ENCODE data around the gene JPT1. TPM values are rescaled to one million over a fixed set of nuclear protein-coding genes. Genes with fewer than 3 reads are reported as not detected.

The JPT1 gene
- total and polyA plus RNA-seq, 2 experiments from 2014 or later: 136 to 209 TPM

GRCh38 chr17:75103601-75104554 lies 50.4 kb downstream of the JPT1 start:
- Histone ChIP-seq H3K36me3 (peaks cover 3% of the 10 kb centered on the region), H3K9me3 (ENCODE audit: low read depth) (no peaks in the 10 kb centered on the region), H3K27ac (peak overlapping the region; percentile 72), H3K27me3 (no peaks in the 10 kb centered on the region), H3K4me3 (no peak overlapping the region), H3K4me1 (ENCODE audit: low read depth) (peaks cover 7% of the 10 kb centered on the region)
- TF ChIP-seq CTCF (IDR thresholded peaks at IDR 0.05; ENCODE audit: low read depth, low read length): no peak
- DNase-seq (ENCODE audit: low read depth in 1 of 2, low spot score in 1 of 2): no peak

GRCh38 chr17:75102385-75102821 lies 51.9 kb downstream of the JPT1 start:
- no peaks in the 10 kb centered on the region for H3K27me3 ChIP-seq
- peaks cover 3% of the 10 kb centered on the region for H3K36me3 ChIP-seq
- no peak overlapping the region for H3K4me3 ChIP-seq
- DNase-seq (ENCODE audit: low read depth in 1 of 2, low spot score in 1 of 2): no peak
- no peak overlapping the region for H3K27ac ChIP-seq
- H3K9me3 ChIP-seq (ENCODE audit: low read depth): no peaks in the 10 kb centered on the region
- peaks cover 7% of the 10 kb centered on the region for H3K4me1 ChIP-seq (ENCODE audit: low read depth)
- TF ChIP-seq CTCF (IDR thresholded peaks at IDR 0.05; ENCODE audit: low read depth, low read length): no peak

GRCh38 chr17:75099881-75100595 lies 54.3 kb downstream of the JPT1 start:
- H3K9me3 ChIP-seq (ENCODE audit: low read depth): no peaks in the 10 kb centered on the region
- no peak for TF ChIP-seq CTCF (IDR thresholded peaks at IDR 0.05; ENCODE audit: low read depth, low read length)
- no peak for DNase-seq (ENCODE audit: low read depth in 1 of 2, low spot score in 1 of 2)
- H3K4me3 ChIP-seq: no peak overlapping the region
- no peak overlapping the region for H3K27ac ChIP-seq
- H3K4me1 ChIP-seq (ENCODE audit: low read depth): peaks cover 7% of the 10 kb centered on the region
- peaks cover 3% of the 10 kb centered on the region for H3K36me3 ChIP-seq
- H3K27me3 ChIP-seq: no peaks in the 10 kb centered on the region

- Histone ChIP-seq H3K27me3 (no peaks in the 10 kb centered on the region), H3K4me1 (ENCODE audit: low read depth) (peaks cover 5% of the 10 kb centered on the region), H3K27ac (no peak overlapping the region), H3K9me3 (ENCODE audit: low read depth) (no peaks in the 10 kb centered on the region), H3K4me3 (no peak overlapping the region), H3K36me3 (peaks cover 3% of the 10 kb centered on the region)
- DNase-seq (ENCODE audit: low read depth in 1 of 2, low spot score in 1 of 2): no peak
- TF ChIP-seq CTCF (IDR thresholded peaks at IDR 0.05; ENCODE audit: low read depth, low read length): no peak
Observed at GRCh38 chr17:75098861-75099260, 55.5 kb downstream of the JPT1 start.

- Histone ChIP-seq H3K27ac (no peak overlapping the region), H3K4me3 (no peak overlapping the region), H3K9me3 (ENCODE audit: low read depth) (no peaks in the 10 kb centered on the region), H3K36me3 (peaks cover 3% of the 10 kb centered on the region), H3K4me1 (ENCODE audit: low read depth) (no peaks in the 10 kb centered on the region), H3K27me3 (no peaks in the 10 kb centered on the region)
- no peak for DNase-seq (ENCODE audit: low read depth in 1 of 2, low spot score in 1 of 2)
- no peak for TF ChIP-seq CTCF (IDR thresholded peaks at IDR 0.05; ENCODE audit: low read depth, low read length)
Observed at GRCh38 chr17:75097865-75098264, 56.4 kb downstream of the JPT1 start.
